Esophagus muscularis mucosa (tissue), 3 donors: ENCODE results near the gene ADGRA3.

ENCODE experiments used
- POLR2A ChIP-seq: fragments of 450-650 bp; IDR thresholded peaks from one replicate; pipeline ENCODE4 v1.6.1; 2017; ENCODE audit warnings: antibody characterized with exemption, moderate library complexity, mild to moderate bottlenecking, low read depth
- POLR2AphosphoS5 ChIP-seq, 2 donors: sonication (generic); formaldehyde crosslinking; IDR thresholded peaks; one replicate each; pipeline ENCODE4 v1.6.1; 2017; ENCODE audit warnings: antibody characterized with exemption in 2 of 2
- TF ChIP-seq, protein P1 (sequence below), 3 experiments: fragments of 200-600 bp in 2 of 3; fragments of 450-650 bp in 1 of 3; sonication (generic) in 2 of 3; IDR thresholded peaks; one replicate each; pipeline ENCODE4 v1.5.1; 2017 to 2019; ENCODE audit warnings: antibody characterized with exemption in 3 of 3, mild to moderate bottlenecking in 2 of 3, moderate library complexity in 1 of 3

DNA sequence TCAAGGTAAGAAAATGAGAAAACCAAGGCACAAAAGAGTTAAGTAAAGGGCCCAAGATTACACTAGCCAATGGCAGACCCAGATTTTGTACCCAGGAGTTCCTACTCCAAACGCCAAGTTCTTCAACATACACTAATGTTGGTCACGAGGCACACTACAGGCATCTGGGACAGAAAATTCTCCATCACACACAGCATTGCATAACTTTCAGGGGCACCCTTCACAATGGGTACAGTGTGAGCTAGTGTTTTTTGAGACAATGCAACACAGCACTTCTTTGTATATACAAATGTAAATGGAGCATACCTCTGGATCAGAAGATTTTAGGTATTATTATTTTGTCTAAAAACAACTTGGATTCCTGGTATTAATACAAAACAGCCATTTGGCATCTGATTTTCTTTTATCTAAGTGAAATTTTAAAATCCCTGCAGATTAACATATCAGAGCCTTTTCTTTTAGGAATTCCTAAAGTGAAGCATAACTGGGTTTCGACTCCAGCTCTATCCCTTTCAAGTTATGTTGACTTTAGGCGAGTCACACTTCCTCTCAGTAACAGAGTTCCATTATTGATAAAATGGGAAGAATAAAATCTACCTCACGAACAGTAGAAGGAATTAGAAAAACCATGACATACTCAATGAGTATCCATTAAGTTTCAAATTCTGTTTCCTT is 41.1 kb downstream of the ADGRA3 start:
- TF ChIP-seq, protein P1, sequence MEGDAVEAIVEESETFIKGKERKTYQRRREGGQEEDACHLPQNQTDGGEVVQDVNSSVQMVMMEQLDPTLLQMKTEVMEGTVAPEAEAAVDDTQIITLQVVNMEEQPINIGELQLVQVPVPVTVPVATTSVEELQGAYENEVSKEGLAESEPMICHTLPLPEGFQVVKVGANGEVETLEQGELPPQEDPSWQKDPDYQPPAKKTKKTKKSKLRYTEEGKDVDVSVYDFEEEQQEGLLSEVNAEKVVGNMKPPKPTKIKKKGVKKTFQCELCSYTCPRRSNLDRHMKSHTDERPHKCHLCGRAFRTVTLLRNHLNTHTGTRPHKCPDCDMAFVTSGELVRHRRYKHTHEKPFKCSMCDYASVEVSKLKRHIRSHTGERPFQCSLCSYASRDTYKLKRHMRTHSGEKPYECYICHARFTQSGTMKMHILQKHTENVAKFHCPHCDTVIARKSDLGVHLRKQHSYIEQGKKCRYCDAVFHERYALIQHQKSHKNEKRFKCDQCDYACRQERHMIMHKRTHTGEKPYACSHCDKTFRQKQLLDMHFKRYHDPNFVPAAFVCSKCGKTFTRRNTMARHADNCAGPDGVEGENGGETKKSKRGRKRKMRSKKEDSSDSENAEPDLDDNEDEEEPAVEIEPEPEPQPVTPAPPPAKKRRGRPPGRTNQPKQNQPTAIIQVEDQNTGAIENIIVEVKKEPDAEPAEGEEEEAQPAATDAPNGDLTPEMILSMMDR (IDR thresholded peaks at IDR 0.05), result no peak
- no peak for TF ChIP-seq POLR2AphosphoS5 (IDR thresholded peaks at IDR 0.05)
- no peak for TF ChIP-seq POLR2A
